D721Med (cell line): ENCODE data around the gene ADGRL3.
A peak's percentile ranks its signal among the peaks of the same experiment; 100 is the strongest.

Experiments
- DNase-seq: peaks from one replicate; pipeline ENCODE4 v3.0.0; 2011; ENCODE audit warnings: low spot score; ENCODE audit not compliant: insufficient read length
- FAIRE-seq: peaks from 2 replicates; lab custom pipeline; 2011; peaks lifted over from hg19 to GRCh38; lab: Jason Lieb, UNC
- CTCF ChIP-seq: IDR thresholded peaks from 2 replicates; pipeline ENCODE4 v1.5.1; 2012; ENCODE audit warnings: mild to moderate bottlenecking, control low read depth; ENCODE audit not compliant: insufficient read depth; ENCODE audit errors: missing control alignments

Gene ADGRL3

GRCh38 chr4:61995717-61996340 is 795.7 kb downstream of the ADGRL3 start:
- DNase-seq, result no peak
- TF ChIP-seq CTCF, result no peak
- FAIRE-seq, result no peak

GRCh38 chr4:61996943-61997342 is 796.8 kb downstream of the ADGRL3 start:
- TF ChIP-seq CTCF, result no peak
- FAIRE-seq, result no peak

GRCh38 chr4:61997831-61998230 is 797.7 kb downstream of the ADGRL3 start:
- DNase-seq, result no peak
- no peak for FAIRE-seq
- TF ChIP-seq CTCF, result no peak

More at GRCh38 chr4:61996943-61997342, 796.8 kb downstream of the ADGRL3 start:
- DNase-seq, result no peak

- DNase-seq, result no peak
- no peak for TF ChIP-seq CTCF
- no peak for FAIRE-seq
These were observed 803.6 kb downstream of the ADGRL3 start for GRCh38 chr4:62003695-62004094.

- FAIRE-seq (peak; percentile 56), DNase-seq (no peak)
- TF ChIP-seq CTCF, result no peak
These were observed 804.8 kb downstream of the ADGRL3 start for GRCh38 chr4:62004881-62005280.

- no peak for TF ChIP-seq CTCF
- FAIRE-seq (no peak), DNase-seq (no peak)
These were observed 806.0 kb downstream of the ADGRL3 start for GRCh38 chr4:62006108-62006507.

- no peak for DNase-seq
These were observed 815.1 kb downstream of the ADGRL3 start for GRCh38 chr4:62015043-62015739.

More at GRCh38 chr4:62015043-62015739, 815.1 kb downstream of the ADGRL3 start:
- FAIRE-seq, result no peak
- no peak for TF ChIP-seq CTCF
